IgD-negative memory B cell (primary cell): ENCODE results near the gene SF3A1. TPM values are rescaled to one million over a fixed set of nuclear protein-coding genes. Genes with fewer than 3 reads are reported as not detected.

Experiments
- H3K27ac Mint-ChIP-seq, 3 donors: one replicate each; pipeline ENCODE4 v1.8.0; 2020 to 2022; ENCODE audit warnings: mild to moderate bottlenecking in 3 of 3, mixed read lengths in 3 of 3, moderate library complexity in 1 of 3
- H3K27me3 Mint-ChIP-seq: one replicate; pipeline ENCODE4 v1.8.0; 2021; ENCODE audit warnings: mixed read lengths
- H3K36me3 Mint-ChIP-seq: one replicate; pipeline ENCODE4 v1.8.0; 2020; ENCODE audit warnings: mild to moderate bottlenecking, mixed read lengths
- H3K4me1 Mint-ChIP-seq, 3 donors: one replicate each; pipeline ENCODE4 v1.8.0; 2020 to 2022; ENCODE audit warnings: mixed read lengths in 3 of 3, mild to moderate bottlenecking in 1 of 3
- H3K4me3 Mint-ChIP-seq, 4 donors: one replicate each; pipeline ENCODE4 v1.8.0; 2020 to 2022; ENCODE audit warnings: mild to moderate bottlenecking in 4 of 4, mixed read lengths in 4 of 4, moderate library complexity in 3 of 4
- H3K9me3 Mint-ChIP-seq, 3 donors: one replicate each; pipeline ENCODE4 v1.8.0; 2020 to 2021; ENCODE audit warnings: mixed read lengths in 3 of 3, mild to moderate bottlenecking in 1 of 3
- polyA plus RNA-seq: library from polyadenylated mRNA; unstranded; fragments of 300-500 nt; fragmentation: Illumina TruSeq; gene quantifications from one replicate; pipeline ENCODE4 v1.2.3, GENCODE V29; 2021

Gene SF3A1
- polyA plus RNA-seq, 1 donor from 2014 or later, result 120 TPM

DNA sequence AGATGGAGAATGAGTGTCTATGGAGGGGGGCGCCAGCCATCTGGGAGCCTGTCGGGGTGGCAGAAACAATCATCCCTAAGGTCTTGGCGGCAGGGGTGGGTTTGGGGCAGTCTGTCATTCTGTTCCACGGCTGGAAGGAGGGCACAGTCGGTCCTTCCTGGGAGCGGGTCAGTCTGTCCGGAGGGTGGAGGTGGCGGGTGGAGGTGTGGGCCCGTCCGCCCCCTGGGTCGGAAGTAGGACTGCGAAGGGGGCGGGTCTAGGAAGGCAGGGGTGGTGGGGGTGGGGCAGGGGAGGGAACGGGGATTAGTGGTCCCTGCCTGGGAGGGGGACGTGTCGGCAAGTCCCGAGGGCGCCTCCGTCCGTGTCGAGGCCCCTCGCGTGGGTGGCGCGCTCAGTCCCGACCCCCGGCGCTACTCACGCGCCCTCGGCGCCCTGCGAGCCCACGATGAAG is 30.4 kb downstream of the SF3A1 start:
- Mint-ChIP-seq H3K4me3 (peak overlapping the region; percentile 84 to 96 (median 90)), H3K27me3 (no peaks in the 10 kb centered on the region), H3K36me3 (peaks cover 4% of the 10 kb centered on the region), H3K27ac (peak overlapping the region in 1 of 3 donors; percentile 90), H3K9me3 (no peaks in the 10 kb centered on the region), H3K4me1 (peaks cover 24 to 42% (median 39%) of the 10 kb centered on the region in 3 donors)

DNA sequence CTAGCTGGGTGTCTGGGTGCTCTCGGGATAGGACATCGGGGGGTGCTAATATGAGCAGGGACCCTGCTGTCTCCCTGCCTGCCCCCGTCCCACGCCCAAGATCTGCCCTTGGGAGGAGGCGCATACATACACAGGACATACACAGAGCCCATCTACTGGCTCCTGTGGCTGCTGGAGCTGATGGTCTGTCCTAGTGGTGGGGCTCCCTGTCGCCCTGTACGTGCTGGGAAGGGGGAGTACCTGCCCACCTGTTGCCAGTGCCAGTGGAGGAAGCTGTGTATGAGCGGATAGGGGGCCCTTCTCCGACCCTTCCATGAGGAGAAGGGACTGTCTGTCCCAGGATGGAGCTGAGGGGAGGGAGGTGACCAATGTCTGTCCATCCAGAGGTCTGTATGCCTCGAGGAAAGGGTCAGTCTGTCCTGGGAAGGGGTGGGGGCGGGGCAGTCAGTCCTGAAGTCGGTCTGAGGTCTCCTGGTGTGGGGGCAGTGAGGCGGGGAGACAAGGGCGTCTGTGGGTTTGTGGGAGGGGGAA is 30.9 kb downstream of the SF3A1 start:
- H3K9me3 Mint-ChIP-seq, result no peaks in the 10 kb centered on the region
- peaks cover 4% of the 10 kb centered on the region for H3K36me3 Mint-ChIP-seq
- H3K4me3 Mint-ChIP-seq, result peak overlapping the region; percentile 69 to 96 (median 89)
- peaks cover 25 to 43% (median 39%) of the 10 kb centered on the region in 3 donors for H3K4me1 Mint-ChIP-seq
- H3K27me3 Mint-ChIP-seq, result no peaks in the 10 kb centered on the region
- H3K27ac Mint-ChIP-seq, result peak overlapping the region; percentile 63 to 90 (median 72)

DNA sequence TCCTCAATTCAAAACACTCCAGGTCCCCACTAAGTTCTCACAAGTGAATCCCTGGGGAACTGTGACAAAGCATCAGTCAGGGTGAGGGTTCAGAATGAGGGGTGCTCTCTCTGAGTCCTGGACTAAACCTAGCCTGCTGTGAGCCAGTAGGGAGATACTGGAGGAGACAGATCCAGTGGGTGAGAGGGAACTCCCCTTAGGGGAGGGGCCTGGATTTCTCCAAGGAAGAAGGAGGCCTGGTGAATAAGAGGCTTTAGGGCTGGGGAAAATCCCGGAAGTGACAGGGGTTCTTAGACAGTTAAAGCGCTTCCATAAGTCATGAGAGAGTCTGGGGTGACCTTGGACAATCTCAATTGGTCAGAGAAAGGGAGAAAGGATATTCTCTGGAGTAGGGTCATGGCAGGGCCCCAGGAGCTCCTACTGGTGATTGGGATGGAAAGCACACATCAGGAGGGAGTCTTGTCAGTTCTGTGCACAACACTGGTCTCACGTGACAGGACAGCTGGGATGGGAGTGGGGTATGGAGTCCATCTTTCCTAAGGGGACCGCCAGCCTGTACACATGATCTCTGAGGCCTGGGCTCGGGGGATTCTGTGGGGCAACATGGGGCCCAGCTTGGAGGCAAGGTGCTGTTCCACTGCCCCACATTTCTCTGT is 31.5 kb downstream of the SF3A1 start:
- Mint-ChIP-seq H3K27ac (peak overlapping the region; percentile 67 to 90 (median 72)), H3K27me3 (no peaks in the 10 kb centered on the region), H3K4me1 (peaks cover 30 to 43% (median 43%) of the 10 kb centered on the region in 3 donors), H3K9me3 (no peaks in the 10 kb centered on the region), H3K4me3 (peak overlapping the region; percentile 69 to 96 (median 89)), H3K36me3 (peaks cover 4% of the 10 kb centered on the region)

DNA sequence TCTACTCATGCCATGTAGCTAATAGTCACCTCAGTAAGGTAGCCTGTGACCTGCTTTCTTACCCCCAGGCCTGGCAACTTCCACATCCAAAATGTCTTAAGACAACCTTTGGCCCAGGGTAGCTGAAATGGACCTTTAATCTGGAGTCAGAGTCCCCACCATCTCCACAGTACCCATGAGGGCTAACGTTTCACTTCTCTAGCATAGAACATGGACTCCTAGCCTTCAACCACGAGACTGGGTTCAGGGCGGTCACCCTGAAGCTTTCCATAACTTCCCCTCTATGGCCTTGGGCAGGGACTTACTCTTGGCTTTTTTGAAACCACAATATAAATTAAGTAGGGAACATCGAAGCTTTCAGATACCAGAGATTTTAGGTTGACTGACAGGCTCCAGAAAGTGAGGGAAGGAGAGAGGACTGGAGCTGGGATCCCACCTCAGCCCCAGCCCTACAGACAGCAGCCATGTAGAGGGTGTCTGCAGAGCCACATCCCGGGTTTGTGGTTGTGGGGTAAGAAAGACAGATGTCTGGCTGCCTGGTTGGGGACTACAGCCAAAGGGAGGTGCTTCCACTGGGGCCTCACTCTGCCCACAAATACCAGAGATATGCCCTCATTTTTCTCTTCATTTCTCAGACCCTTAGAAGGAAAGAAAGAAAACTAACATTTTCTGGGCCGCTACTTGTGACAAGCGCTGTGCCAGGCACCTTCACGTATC is 32.5 kb downstream of the SF3A1 start:
- peak overlapping the region in 1 of 3 donors; percentile 7 for H3K27ac Mint-ChIP-seq
- H3K4me1 Mint-ChIP-seq, result peaks cover 35 to 50% (median 43%) of the 10 kb centered on the region in 3 donors
- peaks cover 4% of the 10 kb centered on the region for H3K36me3 Mint-ChIP-seq
- peak overlapping the region; percentile 21 to 94 (median 76) for H3K4me3 Mint-ChIP-seq
- H3K9me3 Mint-ChIP-seq, result no peaks in the 10 kb centered on the region
- H3K27me3 Mint-ChIP-seq, result no peaks in the 10 kb centered on the region

DNA sequence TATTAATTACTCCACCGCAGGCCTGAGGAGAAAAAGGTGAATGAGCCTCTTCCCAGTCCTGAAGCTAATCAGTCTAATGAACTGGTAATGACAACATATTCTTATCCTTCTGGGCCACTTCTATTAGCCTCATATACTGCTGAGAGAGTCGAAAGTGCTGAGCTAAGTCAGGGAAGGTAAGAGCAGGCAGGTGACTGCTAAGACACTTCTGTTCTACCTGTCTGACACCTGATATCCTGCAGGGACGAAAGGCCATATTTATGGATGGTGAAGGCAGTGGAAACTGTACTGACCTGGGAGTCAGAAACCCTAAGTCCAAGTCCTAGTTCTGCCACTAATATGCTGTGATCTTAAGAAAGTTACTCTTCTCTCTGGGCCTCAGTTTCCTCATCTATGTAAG is 33.4 kb downstream of the SF3A1 start:
- H3K4me1 Mint-ChIP-seq, result peaks cover 41 to 58% (median 51%) of the 10 kb centered on the region in 3 donors
- H3K27ac Mint-ChIP-seq, result peak overlapping the region in 1 of 3 donors; percentile 70
- no peaks in the 10 kb centered on the region for H3K9me3 Mint-ChIP-seq
- H3K27me3 Mint-ChIP-seq, result no peaks in the 10 kb centered on the region
- H3K4me3 Mint-ChIP-seq, result peak overlapping the region in 2 of 4 donors; percentile 21 to 69
- H3K36me3 Mint-ChIP-seq, result peaks cover 4% of the 10 kb centered on the region

DNA sequence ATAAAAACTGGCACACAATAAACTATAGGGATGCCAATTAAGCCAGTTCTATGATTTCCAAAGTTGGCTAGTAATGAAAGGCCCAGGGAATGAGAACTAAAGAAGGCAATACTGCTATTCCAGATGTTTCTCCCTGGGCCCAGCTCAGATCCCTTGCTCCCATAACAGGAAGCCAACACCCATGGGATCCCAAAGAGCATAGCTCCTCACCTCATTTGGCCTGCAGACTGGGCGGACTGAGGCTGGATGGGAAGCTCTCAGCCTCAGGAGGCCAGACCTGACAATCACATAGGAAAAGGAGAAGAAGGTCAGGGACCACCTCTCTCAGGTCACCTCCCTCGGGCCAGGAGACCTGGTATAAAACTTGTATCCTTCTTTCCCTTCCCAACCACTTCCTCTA is 35.2 kb downstream of the SF3A1 start:
- no peaks in the 10 kb centered on the region for H3K9me3 Mint-ChIP-seq
- no peaks in the 10 kb centered on the region for H3K27me3 Mint-ChIP-seq
- peak overlapping the region in 1 of 4 donors; percentile 63 for H3K4me3 Mint-ChIP-seq
- H3K27ac Mint-ChIP-seq, result no peak overlapping the region
- H3K4me1 Mint-ChIP-seq, result peaks cover 45 to 59% (median 51%) of the 10 kb centered on the region in 3 donors
- peaks cover 7% of the 10 kb centered on the region for H3K36me3 Mint-ChIP-seq

DNA sequence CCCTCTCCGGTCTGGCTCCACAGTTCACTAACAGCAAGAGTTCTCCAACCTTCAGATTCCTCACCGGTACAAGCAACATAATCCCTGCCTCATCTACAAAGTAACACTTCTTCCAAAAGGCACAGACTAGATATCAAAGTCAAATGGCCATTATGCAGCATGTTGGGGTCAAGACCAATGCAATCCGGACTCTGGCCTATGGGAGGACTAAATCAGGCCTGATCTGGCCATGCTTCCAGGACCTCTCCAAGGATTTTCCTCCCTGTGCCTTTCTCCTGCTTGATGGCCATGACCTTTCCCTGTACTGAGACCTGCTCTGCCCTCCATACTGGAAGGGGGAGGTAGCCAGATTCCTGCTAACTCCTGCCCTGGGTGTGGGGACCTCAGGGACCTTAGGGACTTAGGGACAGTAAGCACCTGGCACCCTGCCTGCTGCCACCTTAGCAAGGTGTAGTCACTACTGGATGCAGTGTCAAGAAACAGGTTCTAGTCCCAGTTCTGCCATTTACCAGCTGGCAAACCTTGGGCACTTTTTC is 36.6 kb downstream of the SF3A1 start:
- Mint-ChIP-seq H3K9me3 (no peaks in the 10 kb centered on the region), H3K27ac (no peak overlapping the region), H3K36me3 (peaks cover 7% of the 10 kb centered on the region), H3K27me3 (no peaks in the 10 kb centered on the region), H3K4me3 (peak overlapping the region in 1 of 4 donors; percentile 49), H3K4me1 (peaks cover 45 to 65% (median 52%) of the 10 kb centered on the region in 3 donors)

DNA sequence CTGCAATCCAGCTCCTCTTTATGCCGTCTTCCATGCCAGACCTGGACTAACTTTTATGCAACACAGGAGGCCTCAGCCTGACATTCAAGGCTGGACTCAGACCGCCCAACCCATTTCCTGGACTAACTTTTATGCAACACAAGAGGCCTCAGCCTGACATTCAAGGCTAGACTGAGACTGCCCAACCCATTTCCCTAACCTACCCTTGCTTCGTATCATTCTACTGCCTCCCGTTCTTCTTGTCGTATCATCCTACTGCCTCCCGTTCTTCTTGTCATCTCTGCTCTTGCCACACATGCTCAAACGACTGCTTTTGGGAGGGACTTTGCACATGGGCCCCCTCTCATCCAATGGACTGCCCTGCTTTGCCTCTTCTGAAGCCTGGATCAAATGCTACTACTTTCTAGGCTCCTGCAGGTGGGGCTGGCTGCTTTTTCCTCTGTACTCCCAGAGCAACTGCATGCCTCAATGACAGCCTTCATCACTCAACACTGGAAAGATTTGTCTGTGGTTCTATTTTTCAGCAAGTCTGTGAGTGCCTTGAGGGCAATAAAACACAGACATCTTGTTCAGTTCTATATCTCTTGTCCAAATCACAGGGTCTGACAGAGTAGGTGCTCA is 37.8 kb downstream of the SF3A1 start:
- Mint-ChIP-seq H3K27me3 (no peaks in the 10 kb centered on the region), H3K36me3 (peaks cover 7% of the 10 kb centered on the region), H3K4me1 (peaks cover 42 to 61% (median 56%) of the 10 kb centered on the region in 3 donors), H3K4me3 (peak overlapping the region in 1 of 4 donors; percentile 83), H3K9me3 (no peaks in the 10 kb centered on the region), H3K27ac (peak overlapping the region in 1 of 3 donors; percentile 60)

DNA sequence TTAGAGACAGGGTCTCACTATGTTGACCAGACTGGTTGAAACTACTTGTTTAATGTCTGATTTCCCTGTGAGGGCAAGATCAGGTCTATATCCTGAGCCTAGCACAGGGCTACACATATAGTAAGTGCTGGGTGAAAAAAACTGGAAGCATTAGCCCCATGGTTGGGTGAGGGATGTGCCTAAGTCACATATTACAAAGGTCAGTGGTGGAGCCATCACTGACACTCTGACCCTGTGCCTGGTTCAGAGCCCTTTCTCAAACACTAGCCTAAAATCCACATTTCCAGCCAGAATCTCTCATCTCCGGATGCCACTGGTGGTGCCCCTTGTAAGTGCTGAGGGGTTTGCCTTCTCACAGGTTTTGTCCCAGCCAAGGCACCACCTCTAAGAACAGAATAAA is 38.9 kb downstream of the SF3A1 start:
- no peak overlapping the region for H3K27ac Mint-ChIP-seq
- peaks cover 5% of the 10 kb centered on the region for H3K36me3 Mint-ChIP-seq
- H3K9me3 Mint-ChIP-seq, result no peaks in the 10 kb centered on the region
- peaks cover 39 to 60% (median 58%) of the 10 kb centered on the region in 3 donors for H3K4me1 Mint-ChIP-seq
- no peak overlapping the region for H3K4me3 Mint-ChIP-seq
- no peaks in the 10 kb centered on the region for H3K27me3 Mint-ChIP-seq

DNA sequence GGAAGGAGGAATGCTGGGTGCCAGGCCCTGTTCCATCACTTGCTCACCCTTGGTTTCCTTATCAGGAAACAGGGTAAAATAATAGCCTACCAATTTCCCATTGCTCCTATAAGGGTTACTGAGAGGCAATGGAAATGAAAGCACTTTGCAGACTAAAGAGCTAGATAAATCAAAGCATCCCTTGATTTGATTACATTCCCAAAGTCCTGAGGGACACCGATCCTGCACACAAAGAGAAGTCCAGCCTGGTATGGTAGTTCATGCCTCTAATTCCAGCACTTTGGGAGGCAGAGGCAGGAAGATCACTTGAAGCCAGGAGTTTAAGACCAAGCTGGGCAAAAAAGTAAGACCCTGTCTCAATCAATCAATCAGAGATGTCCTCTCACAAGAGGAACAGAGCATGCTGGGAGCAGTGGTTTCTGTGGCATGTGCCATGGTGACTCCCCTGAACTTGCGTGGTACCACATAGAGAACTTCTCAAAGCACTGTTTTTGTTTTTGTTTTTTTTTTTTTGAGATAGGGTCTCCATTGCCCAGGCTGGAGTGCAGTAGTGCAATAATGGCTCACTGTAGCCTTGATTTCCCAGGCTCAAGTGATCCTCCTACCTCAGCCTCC is 40.6 kb downstream of the SF3A1 start:
- H3K4me3 Mint-ChIP-seq, result peak overlapping the region in 1 of 4 donors; percentile 29
- no peaks in the 10 kb centered on the region for H3K9me3 Mint-ChIP-seq

DNA sequence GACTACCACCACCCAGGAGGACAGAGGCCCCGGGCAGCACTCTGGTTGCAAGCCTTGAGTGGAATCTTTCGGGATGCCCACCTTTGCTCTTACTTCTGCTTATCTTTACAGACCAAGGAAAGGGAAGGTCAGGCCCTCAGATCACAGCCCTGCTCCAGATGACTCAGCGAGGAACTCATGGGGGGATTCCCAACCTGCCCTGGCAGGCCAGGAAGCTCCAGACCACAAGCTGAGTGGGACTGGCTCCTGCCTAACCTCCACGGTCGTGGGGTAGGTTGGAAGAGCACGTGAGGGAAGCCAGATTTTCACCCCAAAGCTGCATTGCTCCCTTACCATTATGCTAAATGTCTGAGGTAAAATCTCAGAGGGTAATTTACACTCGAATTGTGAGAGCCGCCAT is 41.8 kb downstream of the SF3A1 start:
- Mint-ChIP-seq H3K9me3 (no peaks in the 10 kb centered on the region), H3K4me3 (peak overlapping the region in 1 of 4 donors; percentile 16), H3K27ac (peak overlapping the region; percentile 41 to 93 (median 69)), H3K27me3 (no peaks in the 10 kb centered on the region), H3K4me1 (peaks cover 56 to 79% (median 79%) of the 10 kb centered on the region in 3 donors), H3K36me3 (peaks cover 3% of the 10 kb centered on the region)

More for the DNA sequence above, 40.6 kb downstream of the SF3A1 start:
- Mint-ChIP-seq H3K27ac (peak overlapping the region in 2 of 3 donors; percentile 55 to 93), H3K27me3 (no peaks in the 10 kb centered on the region), H3K4me1 (peaks cover 45 to 74% (median 72%) of the 10 kb centered on the region in 3 donors), H3K36me3 (peaks cover 3% of the 10 kb centered on the region)

DNA sequence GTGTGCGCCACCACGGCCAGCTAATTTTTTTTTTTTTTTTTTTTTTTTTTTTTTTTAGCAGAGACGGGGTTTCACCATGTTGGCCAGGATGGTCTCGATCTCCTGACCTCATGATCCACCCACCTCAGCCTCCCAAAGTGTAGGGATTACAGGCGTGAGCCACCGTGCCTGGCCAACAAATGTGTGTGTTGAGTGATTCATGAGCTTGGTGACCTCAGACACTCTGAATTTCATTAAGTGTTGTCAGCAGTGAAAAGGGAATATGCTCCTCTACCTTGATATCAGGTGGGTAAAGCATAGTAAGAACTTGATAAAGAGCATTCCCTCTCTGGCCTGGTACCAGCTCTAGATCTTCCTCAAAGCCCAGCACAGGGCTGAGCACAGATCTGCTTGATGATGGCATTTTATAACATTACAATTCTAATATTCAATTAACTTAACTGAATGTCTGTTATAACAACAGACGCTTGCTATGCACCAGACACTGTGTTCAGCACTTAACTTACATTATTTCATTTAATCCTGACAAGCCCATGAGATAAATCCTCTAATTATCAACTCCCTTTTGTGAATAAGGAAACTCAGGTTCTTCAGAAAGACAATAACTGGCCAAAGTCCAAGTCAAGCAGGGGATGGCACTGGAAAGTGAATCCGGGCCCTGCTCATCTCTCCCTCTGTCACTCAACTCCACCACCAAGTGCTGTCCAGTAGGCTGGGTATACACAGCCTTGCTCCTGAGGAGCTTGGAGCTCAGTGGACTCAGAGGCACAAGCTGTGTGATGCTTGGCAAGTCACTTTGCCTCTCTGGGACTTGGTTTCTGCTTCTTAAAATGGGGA is 42.9 kb downstream of the SF3A1 start:
- Mint-ChIP-seq H3K4me3 (peak overlapping the region in 1 of 4 donors; percentile 30), H3K36me3 (peaks cover 3% of the 10 kb centered on the region), H3K4me1 (peaks cover 60 to 77% (median 74%) of the 10 kb centered on the region in 3 donors), H3K27me3 (no peaks in the 10 kb centered on the region), H3K27ac (peak overlapping the region in 2 of 3 donors; percentile 41 to 93), H3K9me3 (no peaks in the 10 kb centered on the region)

DNA sequence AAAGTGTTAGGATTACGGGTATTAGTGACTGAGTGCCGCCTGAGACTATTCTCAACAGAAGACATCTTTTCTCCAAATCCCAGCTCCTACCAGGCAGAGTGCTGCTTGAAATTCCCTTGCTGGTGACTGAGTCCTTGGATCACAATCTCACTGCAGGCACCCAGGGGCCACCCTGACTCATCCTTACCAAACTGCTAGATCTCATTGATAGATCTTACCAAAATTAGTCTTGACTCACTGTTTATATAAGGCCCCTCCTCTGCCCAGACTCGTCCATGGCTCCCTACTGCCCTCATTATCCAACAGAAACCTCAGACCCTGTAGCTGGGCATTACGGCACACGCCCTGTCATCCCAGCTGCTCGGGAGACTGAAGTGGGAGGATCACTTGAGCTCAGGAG is 44.6 kb downstream of the SF3A1 start:
- Mint-ChIP-seq H3K27ac (peak overlapping the region in 2 of 3 donors; percentile 20 to 88), H3K27me3 (peaks cover 1% of the 10 kb centered on the region), H3K9me3 (no peaks in the 10 kb centered on the region), H3K4me3 (peak overlapping the region in 2 of 4 donors; percentile 23 to 48), H3K4me1 (peaks cover 59 to 80% (median 70%) of the 10 kb centered on the region in 3 donors), H3K36me3 (no peaks in the 10 kb centered on the region)
